ENCODE measurements around the gene RSPO4. TPM values are rescaled to one million over a fixed set of nuclear protein-coding genes. Genes with fewer than 3 reads are reported as not detected.
A peak's percentile ranks its signal among the peaks of the same experiment; 100 is the strongest.

The RSPO4 gene
- total RNA-seq (2021) (not detected in 2 replicates), Bru-seq, nascent RNA (not detected), BruChase-seq, experiment 1, labeled RNA remaining after a 2-hour chase (percentile 6 among the genes with signal in this experiment), BruChase-seq, experiment 2, labeled RNA remaining after a 6-hour chase (percentile 4 among the genes with signal in this experiment)
- long read RNA-seq, result 0 reads

- no peak within 1 kb of the TSS for H3K4me3 ChIP-seq
- peaks cover 47% of the 10 kb centered on the region for H3K27me3 ChIP-seq (ENCODE audit: insufficient read depth, low read depth)
- DNase-seq, result no peak
- H3K4me1 ChIP-seq (replicated peaks; ENCODE audit: insufficient read depth), result no peaks in the 10 kb centered on the region
- no peaks in the 10 kb centered on the region for H3K9me3 ChIP-seq (ENCODE audit: insufficient read depth, low read depth)
- H4K20me1 ChIP-seq (ENCODE audit: insufficient read depth), result no peaks in the 10 kb centered on the region
- no peaks in the 10 kb centered on the region for H3K36me3 ChIP-seq (ENCODE audit: low read depth)
- H3K4me2 ChIP-seq, result no peak within 1 kb of the TSS
- no peaks in the 10 kb centered on the region for H3K9me2 ChIP-seq (ENCODE audit: insufficient read depth)
- TF ChIP-seq EZH2 (IDR thresholded peaks at IDR 0.05; ENCODE audit: low read depth) (no peak), CTCF (conservative IDR thresholded peaks at IDR 0.05) (no peak)
- POLR2A ChIA-PET (ENCODE audit: unreplicated experiment), result no interaction called here
- H3K79me2 ChIP-seq (ENCODE audit: low read depth), result no peaks in the 10 kb centered on the region
- H2AFZ ChIP-seq, result no peak within 1 kb of the TSS
- intact Hi-C loops (cut with micrococcal nuclease; ENCODE audit: unreplicated experiment), result no loop called here
- CTCF ChIA-PET, result no interaction called here
- H3K27ac ChIP-seq, result no peak within 1 kb of the TSS
- H3F3A ChIP-seq (ENCODE audit: insufficient read depth, low read depth), result no peaks in the 10 kb centered on the region
- BruUV-seq (replicated peaks), result no TSS peak
Measured at GRCh38 chr20:1001911-1002681, at the start of gene RSPO4. RSPO4 (minus strand) TSS chr20:1002311; CDS start chr20:1002164, 147 bp downstream.

GRCh38 chr20:1050440-1050839 is 48.3 kb upstream of the RSPO4 start:
- ChIA-PET POLR2A (ENCODE audit: unreplicated experiment) (no interaction called here), CTCF (no interaction called here)
- H3K27me3 ChIP-seq (ENCODE audit: insufficient read depth, low read depth), result peaks cover 79% of the 10 kb centered on the region
- no peak overlapping the region for H3K4me3 ChIP-seq
- no peaks in the 10 kb centered on the region for H3K9me2 ChIP-seq (ENCODE audit: insufficient read depth)
- H4K20me1 ChIP-seq (ENCODE audit: insufficient read depth), result no peaks in the 10 kb centered on the region
- intact Hi-C loops (cut with micrococcal nuclease; ENCODE audit: unreplicated experiment), result no loop called here
- BruUV-seq (replicated peaks), result no TSS peak
- H3K4me1 ChIP-seq (replicated peaks; ENCODE audit: insufficient read depth), result no peaks in the 10 kb centered on the region
- TF ChIP-seq EZH2 (IDR thresholded peaks at IDR 0.05; ENCODE audit: low read depth) (no peak), CTCF (conservative IDR thresholded peaks at IDR 0.05) (no peak)
- no peaks in the 10 kb centered on the region for H3K79me2 ChIP-seq (ENCODE audit: low read depth)
- H3K36me3 ChIP-seq (ENCODE audit: low read depth), result no peaks in the 10 kb centered on the region
- DNase-seq, result no peak
- no peak overlapping the region for H2AFZ ChIP-seq
- H3F3A ChIP-seq (ENCODE audit: insufficient read depth, low read depth), result no peaks in the 10 kb centered on the region
- no peaks in the 10 kb centered on the region for H3K9me3 ChIP-seq (ENCODE audit: insufficient read depth, low read depth)
- H3K27ac ChIP-seq, result no peak overlapping the region
- no peak overlapping the region for H3K4me2 ChIP-seq

GRCh38 chr20:1045860-1046418 is 43.8 kb upstream of the RSPO4 start:
- H2AFZ ChIP-seq, result no peak overlapping the region
- intact Hi-C loops (cut with micrococcal nuclease; ENCODE audit: unreplicated experiment), result no loop called here
- H3K79me2 ChIP-seq (ENCODE audit: low read depth), result no peaks in the 10 kb centered on the region
- peaks cover 81% of the 10 kb centered on the region for H3K27me3 ChIP-seq (ENCODE audit: insufficient read depth, low read depth)
- TF ChIP-seq EZH2 (IDR thresholded peaks at IDR 0.05; ENCODE audit: low read depth), result no peak
- TF ChIP-seq CTCF (conservative IDR thresholded peaks at IDR 0.05), result no peak
- H3K9me2 ChIP-seq (ENCODE audit: insufficient read depth), result no peaks in the 10 kb centered on the region
- H4K20me1 ChIP-seq (ENCODE audit: insufficient read depth), result no peaks in the 10 kb centered on the region
- H3K4me3 ChIP-seq, result no peak overlapping the region
- no peaks in the 10 kb centered on the region for H3K9me3 ChIP-seq (ENCODE audit: insufficient read depth, low read depth)
- ChIA-PET POLR2A (ENCODE audit: unreplicated experiment) (no interaction called here), CTCF (no interaction called here)
- H3F3A ChIP-seq (ENCODE audit: insufficient read depth, low read depth), result no peaks in the 10 kb centered on the region
- no peak for DNase-seq
- H3K4me1 ChIP-seq (replicated peaks; ENCODE audit: insufficient read depth), result no peaks in the 10 kb centered on the region
- H3K36me3 ChIP-seq (ENCODE audit: low read depth), result no peaks in the 10 kb centered on the region
- no TSS peak for BruUV-seq (replicated peaks)
- no peak overlapping the region for H3K27ac ChIP-seq
- no peak overlapping the region for H3K4me2 ChIP-seq

Measured in PC-9 (cell line).